SK-N-MC (cell line): Measurements from ENCODE around the gene UBAC2.

ENCODE experiments used
- DNase-seq: peaks from one replicate; pipeline ENCODE4 v3.0.0-alpha.2; 2011; ENCODE audit warnings: low read depth, low spot score
- H3K27ac ChIP-seq: fragments of 200-600 bp; sonication (generic); 2 replicates; pipeline ENCODE4 v1.5.1; 2016; ENCODE audit warnings: mixed run types
- H3K36me3 ChIP-seq: fragments of 200-600 bp; sonication (generic); 2 replicates; pipeline ENCODE4 v1.6.1; 2017; ENCODE audit warnings: antibody characterized with exemption, low read length, mixed read lengths; ENCODE audit not compliant: insufficient read depth
- H3K4me3 ChIP-seq: fragments of 200-600 bp; sonication (generic); 2 replicates; pipeline ENCODE4 v1.5.1; 2016
- H3K9ac ChIP-seq: fragments of 200-600 bp; sonication (generic); 2 replicates; pipeline ENCODE4 v1.8.0; 2017; ENCODE audit warnings: mixed run types, mixed read lengths; ENCODE audit not compliant: insufficient read length
- H3K9me3 ChIP-seq: fragments of 200-600 bp; sonication (generic); 2 replicates; pipeline ENCODE4 v1.6.1; 2017; ENCODE audit warnings: low read depth, mild to moderate bottlenecking, antibody characterized with exemption, low read length, moderate library complexity, mixed read lengths
- EZH2 ChIP-seq: fragments of 200-600 bp; sonication (generic); IDR thresholded peaks from one replicate; pipeline ENCODE4 v1.6.1; 2017; ENCODE audit warnings: antibody characterized with exemption
- FOXP2 ChIP-seq: optimal IDR thresholded peaks from 2 replicates; pipeline ENCODE3; 2011; ENCODE audit warnings: mild to moderate bottlenecking, moderate library complexity; ENCODE audit not compliant: insufficient read depth; ENCODE audit errors: extremely low read length, control extremely low read depth
- POLR2AphosphoS5 ChIP-seq: IDR thresholded peaks from 2 replicates; pipeline ENCODE4 v1.6.1; 2012; ENCODE audit warnings: mild to moderate bottlenecking, low read depth, low read length, borderline replicate concordance

Gene UBAC2

DNA sequence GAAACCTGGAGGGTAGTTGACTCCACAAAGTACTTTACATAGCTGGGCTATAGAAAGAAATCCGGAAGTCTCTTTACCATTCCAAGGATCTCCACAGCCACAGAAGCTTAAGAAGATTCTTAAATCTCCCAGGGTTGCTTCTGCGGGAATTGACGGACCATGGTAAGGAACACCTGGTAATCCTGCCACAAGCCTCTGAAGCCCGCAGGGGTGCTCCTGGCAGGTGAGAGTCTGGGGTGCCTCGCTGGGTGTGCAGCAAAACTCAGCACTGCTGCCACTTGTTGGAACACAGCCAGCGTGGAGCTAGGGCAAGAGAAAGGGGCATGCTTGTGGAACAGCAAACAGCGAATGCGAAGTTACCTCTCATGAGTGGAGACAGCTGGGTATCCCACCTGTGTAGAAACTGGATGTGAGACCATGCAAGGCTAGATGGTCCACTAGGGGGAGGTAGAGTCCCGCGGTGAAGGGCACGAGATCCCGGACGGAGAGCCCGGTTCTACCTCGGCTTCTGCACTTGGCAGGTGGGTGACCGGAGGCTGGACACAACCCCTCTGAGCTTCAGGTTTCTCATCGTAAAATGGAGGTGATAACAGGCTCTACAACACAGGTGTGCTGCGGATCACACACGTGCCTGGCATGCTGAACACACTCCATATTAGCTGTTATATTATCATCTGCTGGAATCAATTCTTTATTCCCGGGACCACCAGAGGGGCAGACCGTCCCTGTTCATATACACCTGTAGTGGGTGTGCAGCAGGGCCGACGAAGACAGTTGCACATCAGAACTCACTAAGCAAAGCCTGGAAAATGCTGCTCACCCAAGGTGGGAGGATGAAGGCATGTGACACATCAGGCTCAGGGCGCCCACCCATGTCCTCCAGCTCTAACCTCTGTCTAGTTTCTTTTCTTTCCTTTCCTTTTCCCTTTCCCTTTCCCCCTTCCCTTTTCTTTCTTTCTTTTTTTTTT is 24.1 kb upstream of the UBAC2 start:
- no peak for DNase-seq
- no peaks in the 10 kb centered on the region for H3K36me3 ChIP-seq
- no peak overlapping the region for H3K27ac ChIP-seq
- H3K4me3 ChIP-seq, result peak overlapping the region; percentile 70
- no peak overlapping the region for H3K9ac ChIP-seq
- H3K9me3 ChIP-seq, result no peaks in the 10 kb centered on the region
- no peak for TF ChIP-seq EZH2
- TF ChIP-seq FOXP2, result no peak
- TF ChIP-seq POLR2AphosphoS5, result no peak

DNA sequence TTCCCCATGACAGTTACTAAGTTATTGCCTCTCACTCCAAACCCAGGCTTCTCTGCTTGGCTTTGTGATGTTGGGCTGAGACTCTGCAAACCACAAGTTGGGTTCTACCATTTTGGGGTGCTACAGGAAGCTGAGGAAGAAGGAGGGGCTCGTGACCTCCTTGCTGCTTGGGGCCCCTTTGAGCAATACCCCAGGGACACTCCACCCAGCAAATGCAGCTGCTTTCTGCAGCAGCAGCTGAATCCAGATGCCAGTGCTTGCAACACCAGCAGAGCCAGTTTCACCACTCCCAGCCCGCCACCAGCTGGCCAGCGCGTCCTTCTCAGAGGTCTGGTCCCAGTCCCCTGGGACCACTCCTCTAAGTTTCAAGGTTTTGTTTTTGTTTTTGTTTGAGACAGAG is 22.0 kb upstream of the UBAC2 start:
- H3K36me3 ChIP-seq, result no peaks in the 10 kb centered on the region
- H3K9me3 ChIP-seq, result no peaks in the 10 kb centered on the region
- H3K27ac ChIP-seq, result no peak overlapping the region
- TF ChIP-seq FOXP2 (no peak), EZH2 (no peak), POLR2AphosphoS5 (no peak)
- no peak for DNase-seq
- H3K4me3 ChIP-seq, result no peak overlapping the region
- no peak overlapping the region for H3K9ac ChIP-seq

DNA sequence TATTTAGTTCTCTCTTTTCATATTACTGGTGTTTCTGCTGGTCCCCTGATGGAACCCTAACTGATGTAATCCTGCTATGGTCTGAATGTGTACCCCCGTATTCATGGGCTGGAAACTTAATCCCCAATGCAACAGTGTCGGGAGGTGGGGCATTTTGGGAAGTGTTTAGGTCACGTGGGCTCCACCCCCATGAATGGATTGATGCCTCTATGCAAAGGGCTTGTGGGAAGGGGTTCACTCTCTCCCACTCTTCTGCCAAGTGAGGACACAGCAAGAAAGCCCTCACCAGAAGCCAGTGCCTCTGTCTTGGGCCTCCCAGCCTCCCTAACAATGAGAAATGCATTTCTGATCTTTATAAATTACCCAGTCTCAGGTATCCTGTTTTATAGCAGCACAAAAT is 21.2 kb upstream of the UBAC2 start:
- TF ChIP-seq EZH2, result no peak
- no peak for TF ChIP-seq FOXP2
- no peak for TF ChIP-seq POLR2AphosphoS5
- H3K9ac ChIP-seq, result no peak overlapping the region

DNA sequence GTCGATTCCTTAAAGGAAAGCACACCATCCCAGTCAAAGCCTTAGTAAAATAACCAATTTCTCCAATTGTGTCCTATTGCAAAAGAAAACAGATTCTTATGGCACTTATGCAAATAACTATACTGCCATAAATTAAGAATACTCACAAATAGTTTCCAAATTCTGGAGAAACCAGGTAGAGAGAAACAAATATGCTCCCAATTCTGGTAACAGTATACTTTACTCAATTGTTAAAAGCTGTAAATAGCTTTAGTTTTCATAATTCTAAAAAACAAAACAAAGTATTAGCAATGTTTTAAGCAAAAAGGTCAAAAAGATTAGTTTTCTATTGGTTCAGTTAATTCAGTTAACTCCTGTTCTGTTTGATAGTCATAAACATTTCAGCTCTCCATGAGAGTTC is 18.2 kb upstream of the UBAC2 start:
- TF ChIP-seq FOXP2 (no peak), POLR2AphosphoS5 (no peak), EZH2 (no peak)
- no peaks in the 10 kb centered on the region for H3K9me3 ChIP-seq
- no peak overlapping the region for H3K4me3 ChIP-seq
- no peak overlapping the region for H3K9ac ChIP-seq
- DNase-seq, result no peak
- H3K36me3 ChIP-seq, result no peaks in the 10 kb centered on the region
- H3K27ac ChIP-seq, result no peak overlapping the region

More for the DNA sequence above, 21.2 kb upstream of the UBAC2 start:
- no peak for DNase-seq
- Histone ChIP-seq H3K36me3 (no peaks in the 10 kb centered on the region), H3K9me3 (no peaks in the 10 kb centered on the region), H3K27ac (no peak overlapping the region), H3K4me3 (no peak overlapping the region)

DNA sequence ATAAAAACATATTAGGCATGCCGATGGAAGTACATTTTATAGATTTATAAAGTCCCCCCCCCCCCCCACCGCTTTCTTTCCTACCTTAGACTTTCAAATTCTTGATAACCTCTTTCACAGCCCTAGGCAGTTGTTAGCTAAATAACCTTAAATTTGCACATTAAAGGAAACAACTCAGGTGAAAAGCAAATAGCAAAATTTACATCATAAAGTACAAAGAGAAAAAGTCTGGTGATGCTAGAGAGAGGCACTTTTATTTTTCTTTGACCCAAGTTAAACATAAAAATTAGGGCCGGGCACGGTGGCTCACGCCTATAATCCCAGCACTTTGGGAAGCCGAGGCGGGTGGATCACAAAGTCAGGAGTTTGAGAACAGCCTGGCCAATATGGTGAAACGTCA is 15.0 kb upstream of the UBAC2 start:
- Histone ChIP-seq H3K4me3 (no peak overlapping the region), H3K9ac (no peak overlapping the region), H3K27ac (no peak overlapping the region), H3K36me3 (no peaks in the 10 kb centered on the region), H3K9me3 (no peaks in the 10 kb centered on the region)
- no peak for DNase-seq
- TF ChIP-seq FOXP2 (no peak), EZH2 (no peak), POLR2AphosphoS5 (no peak)

DNA sequence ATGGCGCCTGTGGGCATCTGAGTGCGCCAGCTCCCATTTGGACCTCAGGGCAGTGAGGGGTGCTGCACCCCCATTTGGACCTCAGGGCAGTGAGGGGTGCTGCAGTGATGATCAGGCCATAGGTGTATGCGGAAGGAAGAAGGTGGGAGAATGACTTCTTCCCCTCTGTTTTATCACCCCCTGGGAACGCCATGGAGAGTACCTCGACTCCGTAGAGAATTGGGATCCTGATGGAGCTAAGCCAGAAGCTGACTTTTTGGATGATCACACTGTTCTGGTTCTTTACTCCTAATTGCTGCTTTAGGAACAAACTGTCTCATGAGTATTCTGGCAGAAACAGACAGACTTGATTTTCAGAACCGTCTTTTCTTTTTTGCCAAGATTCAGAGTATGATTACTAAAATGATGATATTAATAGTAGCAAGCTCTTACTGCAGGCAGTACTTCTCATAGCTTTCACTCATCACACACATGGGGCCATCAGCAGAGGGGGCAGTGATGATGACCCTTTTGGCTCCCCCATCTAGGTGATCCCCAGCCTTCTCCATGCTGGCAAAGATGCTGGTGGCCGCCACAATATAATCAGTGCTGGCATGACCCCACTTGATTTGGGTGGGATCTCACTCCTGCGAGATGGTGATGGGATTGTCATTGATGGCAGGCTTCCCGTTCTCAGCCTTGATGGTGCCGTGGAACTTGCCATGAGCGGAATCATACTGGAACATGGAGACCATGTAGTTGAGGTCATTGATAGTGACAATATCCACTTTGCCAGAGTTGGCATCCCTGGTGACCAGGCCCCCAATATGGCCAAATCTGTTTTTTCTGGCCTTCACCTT is 10.3 kb upstream of the UBAC2 start:
- H3K9me3 ChIP-seq, result no peaks in the 10 kb centered on the region
- H3K4me3 ChIP-seq, result no peak overlapping the region
- H3K36me3 ChIP-seq, result no peaks in the 10 kb centered on the region
- TF ChIP-seq POLR2AphosphoS5 (no peak), EZH2 (no peak), FOXP2 (no peak)
- DNase-seq, result no peak
- H3K9ac ChIP-seq, result no peak overlapping the region
- H3K27ac ChIP-seq, result no peak overlapping the region

DNA sequence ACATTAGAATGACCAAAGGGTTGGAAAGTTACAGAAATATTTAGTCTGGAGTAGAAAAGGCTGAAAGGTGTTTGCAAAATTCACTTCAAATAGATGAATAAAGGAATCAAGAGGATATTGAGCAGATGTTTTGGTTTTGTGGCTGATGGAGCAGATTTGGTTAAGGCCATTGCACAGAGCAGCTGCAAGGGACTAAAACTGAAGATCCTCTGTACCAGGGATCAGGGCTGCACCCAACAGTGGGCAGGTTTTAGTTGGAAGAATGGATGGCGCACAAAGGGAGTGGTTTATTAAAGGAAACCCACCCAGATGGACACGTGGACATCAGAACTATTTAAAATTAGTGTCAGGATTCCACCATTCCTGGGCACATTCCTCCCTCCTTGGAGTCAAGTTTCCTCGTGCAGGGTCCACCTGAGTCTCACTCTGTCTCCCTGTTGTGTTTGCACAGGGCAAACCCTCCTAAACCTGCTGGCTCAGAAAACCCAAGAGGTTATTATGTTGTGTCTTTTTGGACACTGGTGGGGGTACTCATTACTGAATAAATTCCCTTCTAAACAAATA is 9.2 kb upstream of the UBAC2 start:
- Histone ChIP-seq H3K36me3 (no peaks in the 10 kb centered on the region), H3K9ac (no peak overlapping the region), H3K27ac (no peak overlapping the region), H3K4me3 (no peak overlapping the region), H3K9me3 (no peaks in the 10 kb centered on the region)
- TF ChIP-seq POLR2AphosphoS5 (no peak), FOXP2 (no peak), EZH2 (no peak)
- DNase-seq, result no peak

DNA sequence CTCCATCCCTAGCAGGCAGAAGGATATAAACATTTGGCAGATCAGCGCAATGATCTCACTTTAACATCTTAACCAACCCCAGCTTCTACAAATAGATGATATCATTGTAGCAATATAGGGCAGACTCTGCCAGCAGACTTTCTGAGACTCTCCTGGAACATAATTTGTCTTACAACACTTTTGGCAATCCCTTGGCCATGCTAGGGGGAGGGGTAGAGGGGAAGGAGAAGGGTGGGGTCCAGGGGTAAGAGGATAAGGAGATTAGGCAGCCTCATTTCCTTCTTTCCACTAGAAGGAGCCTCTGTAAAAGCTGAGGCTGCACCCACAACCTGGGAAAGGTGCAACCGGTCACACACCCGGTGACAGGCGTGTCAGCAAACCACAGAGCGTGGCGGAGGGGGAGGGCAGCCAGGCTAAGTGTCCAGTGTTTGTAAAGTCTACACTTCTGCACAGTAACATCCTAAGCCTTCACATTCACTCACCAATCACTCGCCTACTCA is 8.7 kb upstream of the UBAC2 start:
- no peak overlapping the region for H3K9ac ChIP-seq
- H3K9me3 ChIP-seq, result no peaks in the 10 kb centered on the region
- H3K36me3 ChIP-seq, result no peaks in the 10 kb centered on the region
- no peak for DNase-seq
- no peak overlapping the region for H3K4me3 ChIP-seq
- H3K27ac ChIP-seq, result no peak overlapping the region
- no peak for TF ChIP-seq EZH2
- TF ChIP-seq POLR2AphosphoS5, result no peak
- no peak for TF ChIP-seq FOXP2
